HG03460 (cell line): ENCODE data around the gene SORCS2.
"Not testable (repeated sequence)": the region's sequence is repeated elsewhere in the genome, so short reads cannot be mapped to it uniquely, and the experiment has no call there.

Source experiments
- ATAC-seq: cut with Tn5 transposase; IDR thresholded peaks from one replicate; pipeline ENCODE4 v1.9.1; 2021; ENCODE audit not compliant: unreplicated experiment

Gene SORCS2

GRCh38 chr4:7159923-7160322 lies 32.4 kb upstream of the SORCS2 start:
- no peak for ATAC-seq

GRCh38 chr4:7160439-7160838 lies 31.9 kb upstream of the SORCS2 start:
- no peak for ATAC-seq

- ATAC-seq: no peak
These were observed 31.3 kb upstream of the SORCS2 start for GRCh38 chr4:7160951-7161440.

GRCh38 chr4:7161721-7162214 lies 30.6 kb upstream of the SORCS2 start:
- no peak for ATAC-seq

GRCh38 chr4:7165056-7165873 lies 27.1 kb upstream of the SORCS2 start:
- not testable (repeated sequence) for ATAC-seq

GRCh38 chr4:7165874-7166201 lies 26.5 kb upstream of the SORCS2 start:
- no peak for ATAC-seq

GRCh38 chr4:7166237-7166636 lies 26.1 kb upstream of the SORCS2 start:
- no peak for ATAC-seq

GRCh38 chr4:7166981-7167700 lies 25.2 kb upstream of the SORCS2 start:
- no peak for ATAC-seq

GRCh38 chr4:7167706-7168105 lies 24.6 kb upstream of the SORCS2 start:
- ATAC-seq: no peak

GRCh38 chr4:7168106-7168505 lies 24.2 kb upstream of the SORCS2 start:
- no peak for ATAC-seq

GRCh38 chr4:7169134-7169533 lies 23.2 kb upstream of the SORCS2 start:
- ATAC-seq: no peak

- ATAC-seq: no peak
These were observed 22.3 kb upstream of the SORCS2 start for GRCh38 chr4:7170012-7170411.

- ATAC-seq: no peak
These were observed 21.0 kb upstream of the SORCS2 start for GRCh38 chr4:7171191-7171900.

- ATAC-seq: no peak
These were observed 19.8 kb upstream of the SORCS2 start for GRCh38 chr4:7172508-7172907.

GRCh38 chr4:7172946-7173345 lies 19.4 kb upstream of the SORCS2 start:
- no peak for ATAC-seq

GRCh38 chr4:7173841-7174449 lies 18.4 kb upstream of the SORCS2 start:
- no peak for ATAC-seq

- ATAC-seq: no peak
These were observed 13.2 kb upstream of the SORCS2 start for GRCh38 chr4:7179158-7179557.

GRCh38 chr4:7180938-7181337 lies 11.4 kb upstream of the SORCS2 start:
- no peak for ATAC-seq

- no peak for ATAC-seq
These were observed 9.7 kb upstream of the SORCS2 start for GRCh38 chr4:7182616-7183015.

GRCh38 chr4:7183161-7183560 lies 9.2 kb upstream of the SORCS2 start:
- ATAC-seq: no peak

GRCh38 chr4:7183780-7184460 lies 8.4 kb upstream of the SORCS2 start:
- no peak for ATAC-seq
